DOHH2 (cell line): Measurements from ENCODE around the gene FGD4.

ENCODE experiments used
- H3F3A ChIP-seq: fragments of 200-600 bp; sonication (generic), shearing (Covaris generic); 2 replicates; pipeline ENCODE4 v1.6.0; 2016; ENCODE audit warnings: antibody characterized with exemption, mild to moderate bottlenecking; ENCODE audit not compliant: control insufficient read depth, insufficient read depth
- H3K27ac ChIP-seq: fragments of 200-600 bp; sonication (generic); 2 replicates; pipeline ENCODE4 v1.5.1; 2014; ENCODE audit warnings: low read depth, mild to moderate bottlenecking, low read length, moderate library complexity
- H3K27me3 ChIP-seq: fragments of 200-600 bp; sonication (generic); 2 replicates; pipeline ENCODE4 v1.6.1; 2014; ENCODE audit warnings: mild to moderate bottlenecking, low read length, mixed read lengths; ENCODE audit not compliant: control insufficient read depth
- H3K36me3 ChIP-seq: fragments of 200-600 bp; sonication (generic); 2 replicates; pipeline ENCODE4 v1.6.1; 2014; ENCODE audit warnings: mild to moderate bottlenecking, low read length, moderate library complexity, mixed read lengths; ENCODE audit not compliant: control insufficient read depth
- H3K4me1 ChIP-seq: fragments of 200-600 bp; sonication (generic); 2 replicates; pipeline ENCODE4 v1.6.1; 2014; ENCODE audit warnings: mild to moderate bottlenecking, low read length, mixed read lengths; ENCODE audit not compliant: control insufficient read depth
- H3K4me2 ChIP-seq: fragments of 200-600 bp; sonication (generic); 2 replicates; pipeline ENCODE4 v1.6.0; 2014; ENCODE audit warnings: mild to moderate bottlenecking, low read length, moderate library complexity
- H3K4me3 ChIP-seq: fragments of 200-600 bp; sonication (generic); 2 replicates; pipeline ENCODE4 v1.5.1; 2014; ENCODE audit warnings: mild to moderate bottlenecking, low read length, mixed read lengths
- H3K79me2 ChIP-seq: fragments of 200-600 bp; sonication (generic); 2 replicates; pipeline ENCODE4 v1.6.1; 2014; ENCODE audit warnings: mild to moderate bottlenecking, low read length, mixed read lengths; ENCODE audit not compliant: control insufficient read depth
- H3K9me2 ChIP-seq: fragments of 200-600 bp; sonication (generic); replicated peaks from 2 replicates; pipeline ENCODE4 v1.6.1; 2014; ENCODE audit warnings: mild to moderate bottlenecking, low read length, mixed read lengths; ENCODE audit not compliant: control insufficient read depth
- H3K9me3 ChIP-seq: fragments of 200-600 bp; sonication (generic); 2 replicates; pipeline ENCODE4 v1.6.1; 2014; ENCODE audit warnings: antibody characterized with exemption, low read length, mixed read lengths; ENCODE audit not compliant: control insufficient read depth, insufficient read depth
- H4K20me1 ChIP-seq: fragments of 200-600 bp; sonication (generic); 2 replicates; pipeline ENCODE4 v1.6.0; 2014; ENCODE audit warnings: low read depth, mild to moderate bottlenecking, antibody characterized with exemption, low read length, moderate library complexity; ENCODE audit not compliant: control insufficient read depth, insufficient read depth
- CTCF ChIP-seq: fragments of 200-600 bp; sonication (generic); IDR thresholded peaks from one replicate; pipeline ENCODE4 v1.5.1; 2014; ENCODE audit warnings: antibody characterized with exemption, mild to moderate bottlenecking, low read depth, low read length; ENCODE audit not compliant: poor library complexity, severe bottlenecking
- EZH2phosphoT487 ChIP-seq: fragments of 200-600 bp; sonication (generic); IDR thresholded peaks from 2 replicates; pipeline ENCODE4 v1.6.1; 2017; ENCODE audit warnings: borderline replicate concordance, mild to moderate bottlenecking, antibody characterized with exemption, low read length, moderate library complexity, mixed read lengths

FGD4 gene

GRCh38 chr12:32451816-32452215 lies 52.5 kb downstream of the FGD4 start:
- Histone ChIP-seq H3F3A (peaks cover 3% of the 10 kb centered on the region; the same call in 1 of the 2 replicates), H3K36me3 (no peaks in the 10 kb centered on the region), H3K9me3 (no peaks in the 10 kb centered on the region), H3K27me3 (no peaks in the 10 kb centered on the region), H3K79me2 (no peaks in the 10 kb centered on the region), H3K27ac (no peak overlapping the region), H3K4me1 (peaks cover 16% of the 10 kb centered on the region), H3K9me2 (no peaks in the 10 kb centered on the region), H3K4me3 (no peak overlapping the region), H4K20me1 (no peaks in the 10 kb centered on the region), H3K4me2 (no peak overlapping the region)
- TF ChIP-seq CTCF (no peak), EZH2phosphoT487 (no peak)

- H3K4me1 ChIP-seq, result peaks cover 35% of the 10 kb centered on the region
- peaks cover 3% of the 10 kb centered on the region; the same call in 1 of the 2 replicates for H3F3A ChIP-seq
- H3K27ac ChIP-seq, result no peak overlapping the region
- H3K79me2 ChIP-seq, result no peaks in the 10 kb centered on the region
- H3K4me2 ChIP-seq, result no peak overlapping the region
- no peaks in the 10 kb centered on the region for H3K9me3 ChIP-seq
- H3K9me2 ChIP-seq, result no peaks in the 10 kb centered on the region
- H3K4me3 ChIP-seq, result no peak overlapping the region
- no peaks in the 10 kb centered on the region for H3K36me3 ChIP-seq
- no peak for TF ChIP-seq CTCF
- H4K20me1 ChIP-seq, result no peaks in the 10 kb centered on the region
- no peaks in the 10 kb centered on the region for H3K27me3 ChIP-seq
Observed at GRCh38 chr12:32454075-32454474, 54.7 kb downstream of the FGD4 start.

- no peak for TF ChIP-seq CTCF
- no peak for TF ChIP-seq EZH2phosphoT487
- Histone ChIP-seq H3K36me3 (no peaks in the 10 kb centered on the region), H3K27ac (no peak overlapping the region), H3K4me3 (no peak overlapping the region), H3K27me3 (no peaks in the 10 kb centered on the region), H3K4me2 (no peak overlapping the region), H3K9me2 (no peaks in the 10 kb centered on the region), H3F3A (peaks cover 3% of the 10 kb centered on the region; the same call in 1 of the 2 replicates), H3K79me2 (no peaks in the 10 kb centered on the region), H4K20me1 (no peaks in the 10 kb centered on the region), H3K9me3 (no peaks in the 10 kb centered on the region), H3K4me1 (peaks cover 35% of the 10 kb centered on the region)
Observed at GRCh38 chr12:32454866-32455265, 55.5 kb downstream of the FGD4 start.
